WTC11 (cell line): ENCODE data around the gene MBP. TPM values are rescaled to one million over a fixed set of nuclear protein-coding genes. Genes with fewer than 3 reads are reported as not detected.

ENCODE experiments used
- ATAC-seq: fragments of 200-7000 bp; cut with Tn5 transposase; 2 replicates; pipeline ENCODE4 v1.10.0; 2021; ENCODE audit warnings: mild to moderate bottlenecking, moderate library complexity
- CTCF ChIA-PET: fragments of 300-600 bp; sonication (Branson Sonifier 250); formaldehyde crosslinking; loops from one replicate; lab custom pipeline; 2021; ENCODE audit warnings: antibody characterized with exemption; lab: Charles Lee
- POLR2A ChIA-PET: fragments of 350-600 bp; sonication (Branson Sonifier 250); formaldehyde crosslinking; loops from one replicate; lab custom pipeline; 2021; ENCODE audit warnings: antibody characterized with exemption; lab: Charles Lee
- DNase-seq: peaks from one replicate; pipeline ENCODE4 v3.0.0; 2021; ENCODE audit warnings: low spot score
- H3K27ac Mint-ChIP-seq: 2 replicates; pipeline ENCODE4 v1.8.0; 2021; ENCODE audit warnings: mixed read lengths
- H3K27me3 Mint-ChIP-seq: 2 replicates; pipeline ENCODE4 v1.8.0; 2021; ENCODE audit warnings: low read depth, mild to moderate bottlenecking, moderate library complexity, mixed read lengths
- H3K36me3 Mint-ChIP-seq: 2 replicates; pipeline ENCODE4 v1.8.0; 2021; ENCODE audit warnings: mixed read lengths
- H3K4me1 Mint-ChIP-seq: 2 replicates; pipeline ENCODE4 v1.8.0; 2022; ENCODE audit warnings: mixed read lengths
- H3K4me3 Mint-ChIP-seq: 2 replicates; pipeline ENCODE4 v1.8.0; 2021; ENCODE audit warnings: mild to moderate bottlenecking, moderate library complexity, mixed read lengths
- H3K9me3 Mint-ChIP-seq: 2 replicates; pipeline ENCODE4 v1.8.0; 2021; ENCODE audit warnings: mixed read lengths
- CREM ChIP-seq: sonication (generic); formaldehyde crosslinking; IDR thresholded peaks from 2 replicates; pipeline ENCODE4 v1.8.1; 2022; ENCODE audit warnings: mild to moderate bottlenecking, missing genetic modification reagents, moderate library complexity
- EMX1 ChIP-seq: fragments of 250-450 bp; sonication (Bioruptor Pico); IDR thresholded peaks from 2 replicates; pipeline ENCODE4 v1.8.0; 2021; ENCODE audit warnings: mild to moderate bottlenecking
- ETV6 ChIP-seq: sonication (generic); formaldehyde crosslinking; IDR thresholded peaks from 2 replicates; pipeline ENCODE4 v1.8.1; 2022; ENCODE audit warnings: mild to moderate bottlenecking, missing genetic modification reagents
- NFYB ChIP-seq: sonication (generic); formaldehyde crosslinking; conservative IDR thresholded peaks from 2 replicates; pipeline ENCODE4 v1.8.0; 2022; ENCODE audit warnings: low read depth, missing genetic modification reagents
- NR1H2 ChIP-seq: sonication (generic); formaldehyde crosslinking; IDR thresholded peaks from 2 replicates; pipeline ENCODE4 v1.9.0; 2021; ENCODE audit warnings: mild to moderate bottlenecking, moderate library complexity, missing genetic modification reagents
- SMAD3 ChIP-seq: sonication (generic); formaldehyde crosslinking; IDR thresholded peaks from 2 replicates; pipeline ENCODE4 v1.8.0; 2022; ENCODE audit warnings: missing genetic modification reagents, mild to moderate bottlenecking, borderline replicate concordance
- SMAD4 ChIP-seq: sonication (generic); formaldehyde crosslinking; IDR thresholded peaks from 2 replicates; pipeline ENCODE4 v1.8.0; 2022; ENCODE audit warnings: mild to moderate bottlenecking, missing genetic modification reagents
- SP1 ChIP-seq: sonication (generic); formaldehyde crosslinking; conservative IDR thresholded peaks from 2 replicates; pipeline ENCODE4 v1.8.1; 2022; ENCODE audit warnings: missing genetic modification reagents
- TCF7 ChIP-seq: sonication (generic); formaldehyde crosslinking; IDR thresholded peaks from 2 replicates; pipeline ENCODE4 v1.8.0; 2022; ENCODE audit warnings: mild to moderate bottlenecking, low read depth, missing genetic modification reagents, moderate library complexity
- TP53 ChIP-seq: sonication (generic); formaldehyde crosslinking; IDR thresholded peaks from 2 replicates; pipeline ENCODE4 v1.8.1; 2023; ENCODE audit warnings: mild to moderate bottlenecking, missing genetic modification reagents
- ZNF416 ChIP-seq: fragments of 250-450 bp; sonication (Bioruptor Pico); IDR thresholded peaks from 2 replicates; pipeline ENCODE4 v1.9.0; 2021; ENCODE audit warnings: mild to moderate bottlenecking, inconsistent platforms
- total RNA-seq: library from RNA; stranded (reverse); gene quantifications from 3 replicates; pipeline ENCODE4 v1.2.3, GENCODE V29; 2021
- TF ChIP-seq, protein P1 (sequence below): fragments of 200-600 bp; IDR thresholded peaks from 2 replicates; pipeline ENCODE4 v1.8.0; 2022; ENCODE audit warnings: antibody characterized with exemption
- TF ChIP-seq, protein P2 (sequence below): fragments of 250-450 bp; sonication (Bioruptor Pico); IDR thresholded peaks from 2 replicates; pipeline ENCODE4 v1.9.0; 2021; ENCODE audit warnings: mild to moderate bottlenecking
- TF ChIP-seq, protein P3 (sequence below): sonication (generic); formaldehyde crosslinking; IDR thresholded peaks from 2 replicates; pipeline ENCODE4 v1.8.0; 2023; ENCODE audit warnings: missing genetic modification reagents
- TF ChIP-seq, protein P4 (sequence below): fragments of 250-450 bp; sonication (Bioruptor Pico); conservative IDR thresholded peaks from 2 replicates; pipeline ENCODE4 v1.9.0; 2021; ENCODE audit warnings: mild to moderate bottlenecking
- TF ChIP-seq, protein P5 (sequence below): sonication (generic); formaldehyde crosslinking; IDR thresholded peaks from 2 replicates; pipeline ENCODE4 v1.8.0; 2022; ENCODE audit warnings: mild to moderate bottlenecking, missing genetic modification reagents
- TF ChIP-seq, protein P6 (sequence below): fragments of 250-450 bp; sonication (Bioruptor Pico); IDR thresholded peaks from 2 replicates; pipeline ENCODE4 v2.1.2; 2022; ENCODE audit warnings: mild to moderate bottlenecking, moderate library complexity
- TF ChIP-seq, protein P7 (sequence below): sonication (generic); formaldehyde crosslinking; IDR thresholded peaks from 2 replicates; pipeline ENCODE4 v1.8.1; 2022; ENCODE audit warnings: mild to moderate bottlenecking, missing genetic modification reagents, moderate library complexity, borderline replicate concordance

MBP gene
- total RNA-seq, 1 experiment from 2014 or later = 19.6 TPM

DNA sequence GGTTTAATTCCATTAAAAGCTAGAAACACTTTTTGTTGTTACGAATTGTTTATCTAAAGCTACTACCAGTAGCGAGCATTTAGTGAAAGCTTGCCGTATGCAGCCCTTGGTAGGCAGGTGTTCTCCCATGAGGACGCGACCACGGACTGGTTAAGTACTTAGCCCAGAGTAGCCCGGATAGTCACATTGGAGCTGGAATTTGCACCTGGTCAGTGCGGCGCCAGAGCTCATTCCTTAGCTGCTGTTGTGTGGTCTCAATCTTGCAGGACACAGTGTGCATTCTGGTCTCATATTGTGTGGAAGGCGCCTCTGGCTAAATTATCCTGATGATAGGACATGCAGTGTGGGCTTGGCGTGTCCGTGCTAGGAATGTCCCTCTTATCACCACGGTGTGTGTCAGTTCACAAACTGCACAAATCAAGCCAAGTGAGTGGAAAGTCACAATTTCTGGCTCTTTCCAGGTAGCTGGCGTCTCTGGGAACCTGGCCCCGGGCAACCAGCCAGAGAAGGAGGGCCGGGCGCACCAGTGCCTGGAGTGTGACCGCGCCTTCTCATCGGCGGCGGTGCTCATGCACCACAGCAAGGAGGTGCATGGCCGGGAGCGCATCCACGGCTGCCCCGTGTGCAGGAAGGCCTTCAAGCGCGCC lies 176.9 kb downstream of the MBP start:
- Mint-ChIP-seq H3K36me3 (peaks cover 31% of the 10 kb centered on the region), H3K4me3 (no peak overlapping the region), H3K27ac (no peak overlapping the region)
- DNase-seq (no peak), ATAC-seq (no peak)
- TF ChIP-seq SMAD4 (CRISPR knock-in tag) (no peak), CREM (no peak), NR1H2 (CRISPR knock-in tag) (no peak), EMX1 (no peak)
- TF ChIP-seq, protein P1, sequence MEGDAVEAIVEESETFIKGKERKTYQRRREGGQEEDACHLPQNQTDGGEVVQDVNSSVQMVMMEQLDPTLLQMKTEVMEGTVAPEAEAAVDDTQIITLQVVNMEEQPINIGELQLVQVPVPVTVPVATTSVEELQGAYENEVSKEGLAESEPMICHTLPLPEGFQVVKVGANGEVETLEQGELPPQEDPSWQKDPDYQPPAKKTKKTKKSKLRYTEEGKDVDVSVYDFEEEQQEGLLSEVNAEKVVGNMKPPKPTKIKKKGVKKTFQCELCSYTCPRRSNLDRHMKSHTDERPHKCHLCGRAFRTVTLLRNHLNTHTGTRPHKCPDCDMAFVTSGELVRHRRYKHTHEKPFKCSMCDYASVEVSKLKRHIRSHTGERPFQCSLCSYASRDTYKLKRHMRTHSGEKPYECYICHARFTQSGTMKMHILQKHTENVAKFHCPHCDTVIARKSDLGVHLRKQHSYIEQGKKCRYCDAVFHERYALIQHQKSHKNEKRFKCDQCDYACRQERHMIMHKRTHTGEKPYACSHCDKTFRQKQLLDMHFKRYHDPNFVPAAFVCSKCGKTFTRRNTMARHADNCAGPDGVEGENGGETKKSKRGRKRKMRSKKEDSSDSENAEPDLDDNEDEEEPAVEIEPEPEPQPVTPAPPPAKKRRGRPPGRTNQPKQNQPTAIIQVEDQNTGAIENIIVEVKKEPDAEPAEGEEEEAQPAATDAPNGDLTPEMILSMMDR = no peak
- TF ChIP-seq, protein P2, sequence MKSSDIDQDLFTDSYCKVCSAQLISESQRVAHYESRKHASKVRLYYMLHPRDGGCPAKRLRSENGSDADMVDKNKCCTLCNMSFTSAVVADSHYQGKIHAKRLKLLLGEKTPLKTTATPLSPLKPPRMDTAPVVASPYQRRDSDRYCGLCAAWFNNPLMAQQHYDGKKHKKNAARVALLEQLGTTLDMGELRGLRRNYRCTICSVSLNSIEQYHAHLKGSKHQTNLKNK (CRISPR knock-in tag) = no peak
- TF ChIP-seq, protein P3, sequence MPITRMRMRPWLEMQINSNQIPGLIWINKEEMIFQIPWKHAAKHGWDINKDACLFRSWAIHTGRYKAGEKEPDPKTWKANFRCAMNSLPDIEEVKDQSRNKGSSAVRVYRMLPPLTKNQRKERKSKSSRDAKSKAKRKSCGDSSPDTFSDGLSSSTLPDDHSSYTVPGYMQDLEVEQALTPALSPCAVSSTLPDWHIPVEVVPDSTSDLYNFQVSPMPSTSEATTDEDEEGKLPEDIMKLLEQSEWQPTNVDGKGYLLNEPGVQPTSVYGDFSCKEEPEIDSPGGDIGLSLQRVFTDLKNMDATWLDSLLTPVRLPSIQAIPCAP (CRISPR knock-in tag) = no peak
- TF ChIP-seq, all 79 proteins: peak for 0
- POLR2A ChIA-PET = interaction anchor here (0.8 kb wide), 1 partner anchor 52 kb away, joined by 3 read pairs; no protein-coding TSS in a partner anchor
- CTCF ChIA-PET = interaction anchor here (0.6 kb wide), 1 partner anchor 29 kb away, joined by 4 read pairs; no protein-coding TSS in a partner anchor
- Mint-ChIP-seq H3K4me1 (0 out of 2 replicates have a peak, but pooled peaks cover 3% of the 10 kb centered on the region), H3K27me3 (no peaks in the 10 kb centered on the region), H3K9me3 (no peaks in the 10 kb centered on the region)

DNA sequence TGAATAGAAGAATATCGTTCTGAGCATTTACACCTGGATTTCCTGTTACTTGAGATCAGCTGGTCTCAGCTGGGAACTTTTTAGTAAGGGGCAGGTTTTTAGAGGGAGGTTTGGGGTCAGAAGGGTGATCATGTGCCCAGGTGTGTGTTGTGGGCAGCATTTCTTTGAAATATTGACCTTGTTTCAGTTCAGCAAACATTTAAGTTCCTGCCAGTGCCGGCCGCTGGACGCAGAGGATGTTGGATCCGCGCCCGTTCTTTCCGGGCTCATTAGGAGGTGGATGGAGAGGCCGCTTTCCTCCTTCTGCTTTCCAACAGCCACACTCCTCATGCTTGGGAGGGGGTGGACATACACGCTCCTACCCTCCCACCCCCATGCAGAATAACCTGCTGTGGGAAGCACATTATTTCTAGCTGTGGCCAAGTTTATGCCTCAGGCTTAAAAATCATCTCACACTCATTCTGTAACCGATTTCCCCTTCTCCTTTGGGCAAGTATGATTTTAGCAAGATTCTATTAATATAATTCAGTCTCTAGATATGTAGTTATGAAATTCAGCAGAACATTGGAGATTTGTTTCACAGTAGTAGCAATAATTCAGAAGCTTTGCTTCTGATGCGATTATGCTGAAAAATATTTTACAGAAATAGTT lies 178.9 kb downstream of the MBP start:
- peaks cover 31% of the 10 kb centered on the region for H3K36me3 Mint-ChIP-seq
- ATAC-seq (no peak), DNase-seq (no peak)
- H3K27ac Mint-ChIP-seq = no peak overlapping the region
- H3K4me3 Mint-ChIP-seq = no peak overlapping the region
- H3K4me1 Mint-ChIP-seq = 0 out of 2 replicates have a peak, but pooled peaks cover 3% of the 10 kb centered on the region
- POLR2A ChIA-PET = no interaction called here
- CTCF ChIA-PET = no interaction called here
- H3K9me3 Mint-ChIP-seq = no peaks in the 10 kb centered on the region
- TF ChIP-seq SP1 (CRISPR knock-in tag) (no peak), SMAD3 (CRISPR knock-in tag) (no peak), ZNF416 (CRISPR knock-in tag) (no peak), ETV6 (CRISPR knock-in tag) (no peak), TCF7 (no peak), TP53 (CRISPR knock-in tag) (no peak), NFYB (CRISPR knock-in tag) (no peak)
- TF ChIP-seq, protein P4, sequence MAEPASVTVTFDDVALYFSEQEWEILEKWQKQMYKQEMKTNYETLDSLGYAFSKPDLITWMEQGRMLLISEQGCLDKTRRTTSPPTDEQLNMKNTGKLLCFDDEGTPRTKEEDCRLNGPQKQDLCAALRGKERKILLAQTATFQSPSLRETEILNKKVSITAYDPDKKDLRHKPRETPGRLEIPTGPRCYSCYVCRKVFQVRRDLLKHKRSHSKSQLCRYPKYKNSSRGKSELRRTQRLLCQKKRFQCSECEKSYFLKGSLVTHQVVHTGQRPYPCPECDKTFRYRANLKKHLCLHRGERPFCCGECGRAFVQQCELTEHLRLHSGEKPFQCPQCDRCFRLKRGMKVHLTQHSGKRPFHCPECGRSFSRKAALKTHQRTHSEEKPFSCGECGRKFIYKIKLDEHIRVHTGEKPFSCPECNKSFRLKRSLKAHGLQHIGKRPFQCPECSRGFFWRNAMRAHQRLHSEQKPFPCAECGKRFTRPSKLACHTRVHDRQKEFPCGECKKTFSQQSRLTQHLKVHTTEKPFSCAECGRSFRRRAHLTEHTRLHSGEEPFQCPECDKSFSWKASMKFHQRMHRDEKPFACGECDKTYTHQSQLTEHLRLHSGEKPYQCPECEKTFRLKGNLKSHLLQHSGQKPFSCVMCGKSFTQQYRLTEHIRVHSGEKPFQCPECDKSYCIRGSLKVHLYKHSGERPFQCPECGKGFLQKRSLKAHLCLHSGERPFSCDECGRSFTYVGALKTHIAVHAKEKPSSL (CRISPR knock-in tag) = no peak
- TF ChIP-seq, protein P5, sequence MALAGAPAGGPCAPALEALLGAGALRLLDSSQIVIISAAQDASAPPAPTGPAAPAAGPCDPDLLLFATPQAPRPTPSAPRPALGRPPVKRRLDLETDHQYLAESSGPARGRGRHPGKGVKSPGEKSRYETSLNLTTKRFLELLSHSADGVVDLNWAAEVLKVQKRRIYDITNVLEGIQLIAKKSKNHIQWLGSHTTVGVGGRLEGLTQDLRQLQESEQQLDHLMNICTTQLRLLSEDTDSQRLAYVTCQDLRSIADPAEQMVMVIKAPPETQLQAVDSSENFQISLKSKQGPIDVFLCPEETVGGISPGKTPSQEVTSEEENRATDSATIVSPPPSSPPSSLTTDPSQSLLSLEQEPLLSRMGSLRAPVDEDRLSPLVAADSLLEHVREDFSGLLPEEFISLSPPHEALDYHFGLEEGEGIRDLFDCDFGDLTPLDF (CRISPR knock-in tag) = no peak
- TF ChIP-seq, protein P6, sequence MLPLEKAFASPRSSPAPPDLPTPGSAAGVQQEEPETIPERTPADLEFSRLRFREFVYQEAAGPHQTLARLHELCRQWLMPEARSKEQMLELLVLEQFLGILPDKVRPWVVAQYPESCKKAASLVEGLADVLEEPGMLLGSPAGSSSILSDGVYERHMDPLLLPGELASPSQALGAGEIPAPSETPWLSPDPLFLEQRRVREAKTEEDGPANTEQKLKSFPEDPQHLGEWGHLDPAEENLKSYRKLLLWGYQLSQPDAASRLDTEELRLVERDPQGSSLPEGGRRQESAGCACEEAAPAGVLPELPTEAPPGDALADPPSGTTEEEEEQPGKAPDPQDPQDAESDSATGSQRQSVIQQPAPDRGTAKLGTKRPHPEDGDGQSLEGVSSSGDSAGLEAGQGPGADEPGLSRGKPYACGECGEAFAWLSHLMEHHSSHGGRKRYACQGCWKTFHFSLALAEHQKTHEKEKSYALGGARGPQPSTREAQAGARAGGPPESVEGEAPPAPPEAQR (CRISPR knock-in tag) = no peak
- TF ChIP-seq, protein P7, sequence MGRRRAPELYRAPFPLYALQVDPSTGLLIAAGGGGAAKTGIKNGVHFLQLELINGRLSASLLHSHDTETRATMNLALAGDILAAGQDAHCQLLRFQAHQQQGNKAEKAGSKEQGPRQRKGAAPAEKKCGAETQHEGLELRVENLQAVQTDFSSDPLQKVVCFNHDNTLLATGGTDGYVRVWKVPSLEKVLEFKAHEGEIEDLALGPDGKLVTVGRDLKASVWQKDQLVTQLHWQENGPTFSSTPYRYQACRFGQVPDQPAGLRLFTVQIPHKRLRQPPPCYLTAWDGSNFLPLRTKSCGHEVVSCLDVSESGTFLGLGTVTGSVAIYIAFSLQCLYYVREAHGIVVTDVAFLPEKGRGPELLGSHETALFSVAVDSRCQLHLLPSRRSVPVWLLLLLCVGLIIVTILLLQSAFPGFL = no peak
- H3K27me3 Mint-ChIP-seq = no peaks in the 10 kb centered on the region
